HG02840 (cell line): ENCODE measurements around the gene SLC49A3.
"Not testable (repeated sequence)": the region's sequence is repeated elsewhere in the genome, so short reads cannot be mapped to it uniquely, and the experiment has no call there.

Experiments used
- ATAC-seq: cut with Tn5 transposase; IDR thresholded peaks from one replicate; pipeline ENCODE4 v1.9.1; 2021; ENCODE audit warnings: mild to moderate bottlenecking, moderate library complexity, moderate number of reproducible peaks; ENCODE audit not compliant: unreplicated experiment, low FRiP score

The SLC49A3 gene

DNA sequence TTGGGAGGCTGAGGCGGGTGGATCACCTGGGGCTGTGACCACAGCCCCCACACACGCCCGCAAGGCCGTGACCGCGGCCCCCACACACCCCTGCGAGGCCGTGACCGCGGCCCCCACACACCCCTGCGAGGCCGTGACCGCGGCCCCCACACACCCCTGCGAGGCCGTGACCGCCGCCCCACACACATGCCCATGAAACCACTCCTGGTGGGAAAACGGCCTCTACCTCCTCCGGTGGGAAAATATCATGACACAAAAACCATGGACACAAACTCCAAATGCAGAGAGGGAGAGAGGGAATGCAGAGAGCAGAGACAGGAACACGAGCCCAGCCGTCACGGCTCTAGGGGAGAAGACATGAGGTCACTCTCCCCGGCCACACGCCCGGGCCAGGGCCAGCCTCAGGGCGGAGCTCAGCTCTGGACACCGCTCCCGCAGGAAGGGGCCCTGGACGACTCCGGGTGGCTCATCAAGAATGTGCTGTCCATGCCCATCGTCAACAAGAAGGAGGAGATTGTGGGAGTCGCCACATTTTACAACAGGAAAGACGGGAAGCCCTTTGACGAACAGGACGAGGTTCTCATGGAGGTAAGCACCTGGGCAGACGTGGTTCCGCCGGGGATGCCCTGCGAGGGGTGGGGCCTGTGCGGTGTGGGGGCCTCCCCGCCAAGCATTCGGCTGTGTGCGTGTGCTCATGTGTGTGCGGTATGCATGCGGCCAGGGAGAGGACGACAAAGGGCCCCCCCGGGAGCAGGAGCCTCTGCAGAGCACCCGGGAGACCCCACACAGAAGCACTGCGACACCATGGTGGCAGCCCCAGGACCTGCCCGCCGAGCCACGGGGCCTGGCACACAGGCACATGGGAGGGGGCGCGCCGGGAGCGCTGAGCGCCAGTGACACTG, 32.3 kb downstream of the SLC49A3 start:
- no peak for ATAC-seq

DNA sequence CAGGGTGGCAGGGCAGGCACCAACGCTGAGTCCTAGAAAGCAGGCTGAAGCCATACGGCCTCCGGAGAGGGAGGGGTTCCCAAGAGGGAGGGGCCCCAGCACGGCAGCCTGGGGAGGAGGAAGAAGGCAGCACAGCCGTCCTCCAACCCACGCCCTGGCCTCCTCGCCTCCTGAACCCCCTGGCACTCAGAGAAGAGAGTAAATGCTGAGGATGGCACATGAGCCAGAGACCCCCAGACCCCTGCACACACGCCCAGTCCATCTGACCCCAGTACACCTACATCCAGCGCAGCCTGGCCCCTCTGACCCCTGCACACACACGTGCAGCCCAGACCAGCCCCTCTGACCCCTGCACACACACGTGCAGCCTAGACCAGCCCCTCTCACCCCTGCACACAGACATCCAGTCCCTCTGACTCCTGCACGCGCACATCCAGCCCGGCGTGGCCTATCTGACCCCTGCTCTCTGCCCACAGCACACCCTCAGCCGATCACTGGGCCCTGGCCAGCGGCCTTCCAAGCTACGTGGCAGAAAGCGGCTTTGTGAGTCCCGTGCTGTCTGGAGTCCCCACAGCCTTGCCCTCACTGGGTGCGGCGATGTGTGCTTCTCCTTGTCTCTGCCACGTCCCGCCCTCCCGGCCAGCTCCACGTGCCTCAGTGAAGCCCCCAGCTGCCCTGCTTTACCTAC, 33.3 kb downstream of the SLC49A3 start:
- ATAC-seq: no peak

DNA sequence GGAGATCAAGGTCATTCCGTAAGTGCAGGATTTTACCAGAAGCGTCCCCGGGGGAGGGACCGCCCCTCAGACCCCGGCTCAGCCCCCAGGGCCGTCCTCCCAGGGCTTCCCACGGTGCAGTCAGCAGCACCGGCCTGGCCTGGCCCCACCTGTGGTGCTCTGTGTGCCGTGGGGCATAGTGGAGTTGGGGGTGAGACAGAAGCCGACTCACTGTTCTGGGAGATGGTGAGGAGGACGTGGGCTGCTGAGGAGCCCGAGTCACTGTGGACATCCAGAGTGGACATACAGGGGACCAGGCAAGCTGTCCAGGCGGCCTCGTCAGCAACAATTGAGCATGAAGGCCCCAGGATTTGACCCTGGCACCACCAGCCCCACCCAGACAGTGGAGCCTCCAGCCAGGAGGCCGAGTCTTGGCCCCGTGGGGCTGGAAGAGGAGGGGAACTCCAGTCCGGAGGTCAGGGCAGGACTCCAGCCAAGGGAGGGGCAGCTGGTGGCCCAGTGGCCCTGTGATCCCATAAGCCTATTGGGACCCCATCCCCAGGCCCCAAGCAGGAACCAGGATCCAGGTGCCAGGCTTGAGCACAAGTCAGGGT, 34.0 kb downstream of the SLC49A3 start:
- no peak for ATAC-seq

DNA sequence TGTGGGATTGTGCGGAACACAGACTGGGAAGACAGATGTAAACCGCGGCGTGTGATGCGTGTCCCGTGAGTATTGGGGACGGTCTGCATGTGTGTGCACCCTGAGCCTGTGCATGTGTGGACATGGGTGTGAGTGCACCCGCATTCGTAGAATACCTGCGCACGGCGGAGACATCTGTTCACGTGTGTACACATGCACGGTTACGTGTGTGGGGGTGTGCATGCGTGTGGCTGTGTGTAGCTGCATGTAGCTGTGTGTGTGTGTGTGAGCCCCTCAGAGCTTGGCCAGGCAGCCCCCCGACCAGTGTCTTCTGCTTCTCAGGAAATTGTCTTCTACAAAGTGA, 34.5 kb downstream of the SLC49A3 start:
- ATAC-seq: no peak

DNA sequence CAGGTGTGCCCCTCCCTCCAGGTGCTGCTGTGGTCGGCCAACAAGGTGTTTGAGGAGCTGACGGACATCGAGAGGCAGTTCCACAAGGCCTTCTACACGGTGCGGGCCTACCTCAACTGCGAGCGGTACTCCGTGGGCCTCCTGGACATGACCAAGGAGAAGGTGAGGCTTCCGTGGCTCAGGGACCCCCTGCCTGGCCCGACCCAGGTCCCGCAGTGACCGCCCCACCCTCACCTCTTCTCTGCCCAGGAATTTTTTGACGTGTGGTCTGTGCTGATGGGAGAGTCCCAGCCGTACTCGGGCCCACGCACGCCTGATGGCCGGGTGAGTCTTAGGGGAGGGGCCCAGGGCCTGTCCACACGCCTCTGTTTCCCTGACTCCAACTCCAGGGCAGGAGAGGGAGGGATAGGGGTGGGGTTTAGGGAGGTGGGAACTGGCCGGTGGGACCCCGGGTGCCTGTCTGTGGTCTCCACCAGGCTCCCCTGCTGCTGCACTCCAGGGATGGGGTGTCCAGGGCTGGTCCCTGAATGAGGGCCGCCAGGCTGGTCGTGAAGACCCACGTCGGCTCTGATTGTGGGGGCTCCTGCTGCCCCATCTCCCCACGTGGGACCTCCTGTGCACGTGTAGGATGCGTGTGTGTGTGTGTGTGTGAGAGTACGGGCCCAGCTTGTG, 35.0 kb downstream of the SLC49A3 start:
- no peak for ATAC-seq

DNA sequence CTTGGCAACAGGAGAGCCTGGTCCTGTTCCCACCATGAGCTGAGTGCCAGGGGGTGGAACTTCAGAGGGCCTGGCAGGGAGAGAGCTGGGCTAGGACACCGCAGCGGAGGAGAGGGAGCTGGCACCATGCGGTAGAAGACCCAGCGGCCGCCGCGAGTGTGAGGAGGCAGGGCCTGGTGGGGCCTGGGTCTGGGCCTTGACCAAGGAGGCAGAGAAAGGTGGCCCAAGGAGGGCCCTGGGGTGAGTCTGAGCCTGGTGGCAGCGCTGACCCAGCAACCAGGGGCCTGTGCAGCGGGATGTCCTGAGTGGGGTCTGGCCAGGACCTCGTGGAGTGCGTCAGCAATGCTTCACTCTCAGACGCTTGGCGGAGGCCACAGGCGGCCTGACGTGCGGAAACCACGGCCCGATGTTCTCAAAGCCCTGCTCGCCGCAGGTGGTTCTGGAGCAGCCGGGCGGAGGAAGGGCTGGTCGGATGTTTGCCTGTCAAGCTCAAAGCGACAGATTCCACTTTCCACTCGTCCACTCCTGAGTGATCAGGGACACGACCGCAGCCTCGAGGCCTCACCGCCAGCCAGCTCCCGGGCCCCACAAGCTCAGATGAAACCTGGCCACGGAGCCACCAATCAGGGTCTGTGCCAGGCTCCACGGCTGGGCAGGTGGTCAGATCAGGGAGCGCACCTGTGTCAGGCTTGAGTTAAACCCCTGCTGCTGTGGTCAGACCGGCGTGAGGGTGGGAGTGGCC, 35.7 kb downstream of the SLC49A3 start:
- no peak for ATAC-seq

DNA sequence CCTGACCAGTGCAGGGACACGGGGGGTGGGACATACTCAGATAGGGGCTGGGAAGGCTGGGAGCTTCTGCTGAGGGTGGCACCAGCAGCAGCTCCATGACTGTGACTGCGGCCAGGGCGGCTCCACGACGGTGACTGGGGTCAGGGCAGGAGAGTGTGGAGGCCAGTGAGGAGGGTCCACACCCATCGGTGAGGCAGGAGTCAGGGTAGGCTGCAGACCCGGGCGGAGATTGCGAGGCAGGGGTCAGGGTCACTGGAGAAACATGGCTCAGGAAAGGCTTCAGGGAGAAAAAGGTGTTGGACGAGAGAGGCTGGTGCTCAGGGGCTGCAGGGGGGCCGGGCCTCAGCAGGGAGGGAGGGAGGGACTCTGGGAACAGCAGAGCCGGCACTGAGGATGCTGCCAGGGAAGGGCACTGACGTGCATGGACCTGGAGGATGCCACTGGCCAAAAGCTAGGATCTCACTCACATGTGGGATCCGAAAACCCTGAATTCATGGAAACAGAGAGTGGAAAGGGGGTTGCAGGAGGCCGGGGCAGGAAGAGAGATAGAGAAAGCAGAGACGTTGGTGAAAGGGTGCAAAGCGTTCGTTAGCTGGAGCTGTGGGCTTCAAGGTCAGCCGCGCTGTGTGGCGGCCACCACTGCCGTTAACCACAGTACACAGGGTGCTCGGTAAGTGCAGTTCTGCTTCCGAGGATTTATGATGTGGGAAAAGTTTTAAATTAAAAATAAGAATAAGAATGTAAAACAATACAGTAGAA, 36.9 kb downstream of the SLC49A3 start:
- ATAC-seq: no peak

DNA sequence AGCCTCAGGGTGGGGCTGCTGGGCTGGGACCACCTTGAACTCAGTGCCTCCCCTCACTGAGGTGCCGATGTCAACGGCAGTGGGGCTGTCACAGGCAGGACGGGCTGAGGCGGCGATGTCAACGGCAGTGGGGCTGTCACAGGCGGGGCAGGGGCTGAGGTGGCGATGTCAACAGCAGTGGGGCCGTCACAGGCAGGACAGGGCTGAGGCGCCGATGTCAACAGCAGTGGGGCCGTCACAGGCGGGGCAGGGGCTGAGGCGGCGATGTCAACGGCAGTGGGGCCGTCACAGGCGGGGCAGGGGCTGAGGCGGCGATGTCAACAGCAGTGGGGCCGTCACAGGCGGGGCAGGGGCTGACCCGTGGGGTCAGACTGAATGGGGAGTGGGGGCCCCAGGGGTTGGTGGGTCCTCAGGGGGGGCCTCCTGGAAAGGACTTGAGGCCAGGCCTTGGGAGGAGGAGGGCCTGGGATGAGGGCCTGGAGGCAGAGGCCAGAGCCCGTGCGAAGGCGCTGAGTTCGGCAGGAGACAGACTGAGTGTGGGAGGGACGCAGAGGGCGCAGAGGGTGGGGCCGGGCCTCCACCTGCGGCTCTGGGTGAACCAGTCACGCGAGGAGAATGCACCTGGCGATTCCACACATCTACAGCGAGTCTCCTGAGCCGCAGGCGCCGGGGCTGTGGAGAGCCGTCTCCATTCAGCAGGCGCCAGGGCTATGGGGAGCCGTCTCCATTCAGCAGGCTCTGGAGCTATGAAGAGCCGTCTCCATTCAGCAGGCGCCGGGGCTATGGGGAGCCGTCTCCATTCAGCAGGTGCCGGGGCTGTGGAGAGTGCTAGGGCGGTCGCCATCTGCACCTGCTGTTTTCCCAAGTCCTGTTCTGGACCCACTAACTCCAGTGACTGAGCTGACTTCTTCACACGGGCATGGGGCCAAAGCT, 37.7 kb downstream of the SLC49A3 start:
- no peak for ATAC-seq

DNA sequence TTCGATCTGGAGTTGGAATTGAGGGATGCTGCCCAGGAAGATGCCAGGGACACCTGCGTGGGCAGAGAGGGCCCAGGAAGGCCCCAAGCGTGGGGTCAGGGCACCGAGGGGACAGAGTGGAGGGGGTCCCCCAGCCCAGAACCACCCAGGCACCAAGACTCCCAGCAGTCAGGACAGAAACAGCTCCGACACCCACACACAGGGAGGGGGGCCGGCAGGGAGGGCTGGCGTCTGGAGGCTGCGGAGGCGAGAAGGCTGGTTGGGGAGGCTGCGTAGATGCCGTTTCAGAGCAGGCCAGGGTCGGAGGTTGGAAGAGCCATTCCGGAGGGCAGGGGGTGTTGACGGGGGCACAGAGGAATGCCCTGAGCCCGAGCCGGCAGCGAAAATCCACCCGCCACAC, 38.5 kb downstream of the SLC49A3 start:
- ATAC-seq: no peak

DNA sequence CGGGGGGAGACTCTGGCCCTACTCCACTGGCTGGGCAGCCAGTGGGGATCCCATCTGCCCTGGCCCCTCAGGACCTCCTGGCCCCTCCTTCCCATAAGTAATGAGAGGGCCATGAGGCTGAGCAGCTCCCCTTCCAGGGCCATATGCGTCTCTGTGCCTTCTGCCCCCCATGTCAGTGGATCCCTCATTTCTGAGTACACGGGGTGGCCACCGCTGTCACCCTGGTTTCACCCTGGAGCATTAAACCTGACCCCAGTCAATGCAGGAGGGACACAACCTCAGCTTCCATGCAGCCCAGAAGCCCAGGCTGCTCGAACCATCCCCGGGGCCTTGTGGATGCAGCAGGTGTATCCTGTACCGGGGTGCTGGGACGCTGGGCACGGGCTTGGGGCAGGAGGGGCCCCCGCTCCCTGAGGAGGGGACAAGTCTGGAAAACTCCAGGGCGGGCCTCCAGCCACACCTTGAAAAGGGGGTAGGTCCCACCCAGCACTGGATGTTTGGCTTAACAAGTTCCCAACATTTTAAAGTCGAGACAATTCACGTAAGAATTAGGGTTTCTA, 39.1 kb downstream of the SLC49A3 start:
- ATAC-seq: no peak

DNA sequence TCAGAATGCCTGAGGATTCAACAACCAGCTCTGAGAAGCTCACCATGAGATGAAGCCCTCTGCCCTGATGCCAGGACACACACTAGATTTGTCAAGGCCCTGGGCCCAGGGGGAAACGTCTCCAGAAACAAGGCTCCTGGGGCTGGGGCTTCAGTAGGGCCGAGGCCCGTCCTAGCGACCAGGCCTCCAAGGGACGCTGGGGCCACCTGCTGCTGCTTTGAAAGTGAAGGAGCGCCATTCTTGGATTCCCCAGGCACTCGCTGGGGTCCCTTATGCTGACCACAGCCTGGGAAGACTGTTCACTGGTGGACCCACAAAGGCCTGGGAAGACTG, 39.7 kb downstream of the SLC49A3 start:
- ATAC-seq: no peak

DNA sequence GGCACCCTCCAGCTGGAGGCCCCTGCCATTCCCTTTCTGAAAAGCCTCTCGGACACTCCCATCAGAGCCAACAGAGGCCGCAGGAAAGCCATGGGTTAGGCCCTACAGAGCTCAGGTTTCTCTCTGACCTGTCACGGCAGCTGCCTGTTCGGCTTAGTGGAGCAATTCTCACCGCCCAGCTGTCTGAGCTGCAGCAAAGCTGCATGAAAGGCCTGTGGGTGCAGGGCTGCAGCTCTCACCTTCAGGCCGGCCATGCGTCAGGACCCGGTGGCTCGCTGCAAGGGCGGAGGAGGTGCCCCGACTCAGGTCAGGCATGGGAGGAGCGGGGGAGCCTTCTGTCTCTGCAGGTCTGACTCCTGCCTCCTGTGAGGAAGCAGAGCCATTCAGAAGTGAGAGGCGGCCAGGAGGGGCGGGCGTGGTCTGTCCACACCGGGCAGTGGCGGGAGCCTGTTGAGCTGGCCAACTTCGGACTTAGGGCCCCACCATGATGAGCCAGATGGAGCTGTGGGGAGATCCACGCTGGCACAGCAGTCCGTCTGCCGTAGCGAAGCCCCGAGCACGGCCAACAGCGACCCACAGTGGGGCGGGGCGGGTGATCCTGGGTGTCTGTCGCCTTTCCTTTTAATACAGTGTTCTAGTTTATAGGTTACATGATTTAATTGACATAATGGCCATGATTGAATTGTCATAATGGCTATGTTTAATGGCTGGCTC, 40.2 kb downstream of the SLC49A3 start:
- no peak for ATAC-seq

DNA sequence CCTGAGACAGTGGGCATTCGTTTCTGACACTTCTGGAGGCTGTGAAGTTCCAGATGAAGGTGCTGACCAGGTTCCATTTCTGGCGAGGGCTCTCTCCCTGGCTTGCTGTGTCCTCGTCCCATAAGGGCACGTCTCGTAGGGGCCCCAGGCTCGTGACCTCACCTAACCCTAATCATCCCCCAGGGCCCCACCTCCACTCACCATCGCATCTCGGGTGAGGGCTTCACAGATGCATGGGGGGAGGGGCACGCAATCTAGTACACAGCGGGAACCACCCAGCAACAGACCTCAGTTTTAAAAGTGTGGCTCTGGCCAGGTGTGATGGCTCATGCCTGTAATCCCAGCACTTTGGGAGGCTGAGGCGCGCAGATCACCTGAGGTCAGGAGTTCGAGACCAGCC, 41.5 kb downstream of the SLC49A3 start:
- no peak for ATAC-seq

DNA sequence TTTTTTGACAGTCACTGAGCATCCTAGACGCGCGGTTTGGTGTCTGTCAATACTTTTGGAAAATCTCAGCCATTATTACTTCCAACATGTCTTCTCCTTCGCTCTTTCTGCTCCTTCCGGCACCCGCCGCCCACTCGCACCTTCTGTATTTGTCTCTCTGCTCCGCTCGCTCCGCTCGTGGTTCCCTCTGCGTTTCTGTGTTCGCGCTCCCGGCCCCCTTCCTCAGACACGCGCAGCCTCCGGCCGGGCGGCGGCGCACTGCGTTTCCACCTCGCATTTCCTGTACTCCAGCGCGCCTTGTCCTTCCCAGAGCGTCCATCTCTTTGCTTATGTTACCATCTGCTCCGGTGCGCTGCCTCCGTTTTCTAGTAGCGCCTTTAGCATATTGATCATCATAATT, 42.5 kb downstream of the SLC49A3 start:
- no peak for ATAC-seq

DNA sequence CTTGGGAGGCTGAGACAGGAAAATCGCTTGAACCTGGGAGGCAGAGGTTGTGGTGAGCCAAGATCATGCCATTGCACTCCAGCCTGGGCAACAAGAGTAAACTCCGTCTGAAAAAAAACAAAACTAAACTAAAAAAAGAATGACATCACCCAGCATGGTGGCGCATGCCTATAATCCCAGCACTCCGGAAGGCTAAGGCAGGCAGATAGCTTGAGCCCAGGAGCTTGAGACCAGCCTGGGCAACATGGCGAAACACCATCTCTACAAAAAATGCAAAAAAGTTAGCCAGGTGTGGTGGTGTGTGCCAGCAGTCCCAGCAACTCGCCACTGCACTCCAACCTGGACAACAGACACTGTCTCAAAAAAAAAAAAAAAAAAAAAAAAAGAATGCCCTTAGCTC, 46.6 kb downstream of the SLC49A3 start:
- not testable (repeated sequence) for ATAC-seq

DNA sequence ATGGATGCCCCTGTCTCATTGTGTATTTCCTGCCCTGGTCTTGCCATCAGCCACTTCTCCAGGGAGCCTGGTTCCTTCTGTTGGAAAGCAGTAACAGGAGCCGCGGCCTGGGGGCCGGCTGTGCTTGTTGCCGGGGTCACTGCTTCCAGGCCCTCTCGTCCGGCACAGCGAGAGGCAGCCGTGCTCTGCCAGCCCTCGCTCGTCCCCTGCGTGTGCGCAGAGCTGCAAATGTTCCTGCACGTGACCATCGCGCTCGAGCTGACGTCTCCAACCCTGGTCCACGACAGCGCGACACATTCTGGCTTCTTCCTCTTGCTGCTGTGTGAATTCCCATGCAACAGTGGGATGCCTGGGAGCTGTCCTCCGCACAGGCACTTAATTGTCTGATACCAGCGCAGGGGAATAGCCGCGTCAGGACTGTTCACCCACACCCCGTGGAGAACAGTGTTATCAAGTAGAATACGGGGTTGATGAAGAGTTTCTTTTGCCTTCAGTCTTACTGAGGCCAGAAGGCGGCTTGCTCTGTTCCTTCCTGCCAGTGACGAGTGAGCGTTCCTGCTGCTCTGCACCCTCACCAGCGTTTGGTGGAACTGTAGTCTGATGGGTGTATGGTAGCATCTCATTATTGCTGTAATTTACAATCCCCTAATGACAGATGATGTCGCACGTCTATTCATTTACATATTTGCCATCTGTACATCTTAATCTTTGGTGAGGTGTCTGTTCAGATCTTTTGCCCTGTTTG, 51.2 kb downstream of the SLC49A3 start:
- no peak for ATAC-seq

DNA sequence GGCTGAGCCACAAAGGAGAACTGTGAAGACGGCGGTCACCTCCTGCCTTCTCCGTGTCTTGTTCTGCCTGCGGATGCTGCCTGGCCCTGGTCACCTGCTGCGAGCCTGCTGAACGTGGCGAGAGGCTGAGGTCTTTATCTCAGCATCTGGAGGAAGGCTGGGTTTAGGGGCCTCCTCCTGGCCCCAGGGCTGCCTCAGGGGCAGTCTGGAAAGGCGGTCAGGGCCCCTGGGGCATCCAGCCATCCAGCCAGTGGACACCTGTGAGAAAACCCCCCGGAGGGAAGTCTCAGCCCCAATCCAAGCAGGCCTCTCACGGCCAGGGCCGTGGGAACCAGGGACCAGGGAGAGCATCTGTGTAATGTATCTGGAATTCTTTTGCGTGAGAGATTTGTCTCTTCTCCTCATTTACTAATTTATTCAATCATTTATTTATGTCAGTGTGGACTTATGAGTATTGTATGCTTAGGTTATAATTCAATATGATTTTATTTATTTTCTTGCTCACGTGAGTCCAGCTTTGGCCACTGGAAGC, 52.3 kb downstream of the SLC49A3 start:
- ATAC-seq: no peak
